GM23338 (cell line): ENCODE measurements around the gene FDXACB1. TPM values are rescaled to one million over a fixed set of nuclear protein-coding genes. Genes with fewer than 3 reads are reported as not detected.

Experiments used
- polyA plus RNA-seq: library from polyadenylated mRNA; unstranded; fragments of >200 nt; fragmentation: Nextera tagmentation; extraction: Ambion mirVana; gene quantifications from 2 replicates; pipeline ENCODE4 v1.2.1, GENCODE V29; 2016
- small RNA-seq: library from RNA; depleted of rRNA; stranded (forward); fragments of <200 nt; gene quantifications from one replicate; pipeline ENCODE3, GENCODE V24; 2014; ENCODE audit warnings: low replicate concordance
- total RNA-seq: library from RNA; depleted of rRNA; stranded (reverse); fragments of >200 nt; shearing (Covaris generic); gene quantifications from 2 replicates; pipeline ENCODE4 v1.2.3, GENCODE V29; 2014; rRNA removed

Gene FDXACB1
- total and polyA plus RNA-seq, 2 experiments from 2014 or later = 1.6 to 2.4 TPM

Small RNAs within 50 kb of the gene (small RNA-seq; reads per million reads assigned to genes)
- gene C11orf52 = not detected
- gene GNG5P3 = not detected
- gene RNA5SP351 = not detected
- gene RPL37AP8 = 0.32 reads per million, percentile 16 among the genes with 10 or more reads in this experiment

Other genes starting within 250 kb of the FDXACB1 start
- 75.3 and 82.0 TPM in 2 replicates for gene PPP2R1B, start 112.8 kb downstream of the FDXACB1 start, total RNA-seq
- 15.9 and 18.5 TPM in 2 replicates for gene PPP2R1B, start 112.8 kb downstream of the FDXACB1 start, polyA plus RNA-seq
- gene ALG9, start 7.6 kb downstream of the FDXACB1 start, total RNA-seq = 20.2 and 31.1 TPM in 2 replicates
- 24.8 and 25.4 TPM in 2 replicates for gene ALG9, start 7.6 kb downstream of the FDXACB1 start, polyA plus RNA-seq
- 9.9 and 15.8 TPM in 2 replicates for gene CFAP68, start 376 bp upstream of the FDXACB1 start, total RNA-seq
- gene CFAP68, start 376 bp upstream of the FDXACB1 start, polyA plus RNA-seq = 52.8 and 55.8 TPM in 2 replicates
- gene CRYAB, start 32.6 kb upstream of the FDXACB1 start, total RNA-seq = 6.1 and 6.8 TPM in 2 replicates
- gene CRYAB, start 32.6 kb upstream of the FDXACB1 start, polyA plus RNA-seq = 8.4 and 9.6 TPM in 2 replicates
- gene HSPB2, start 33.6 kb upstream of the FDXACB1 start, total RNA-seq = 1.0 and 3.5 TPM in 2 replicates
- gene HSPB2, start 33.6 kb upstream of the FDXACB1 start, polyA plus RNA-seq = 2.2 and 2.6 TPM in 2 replicates
- gene C11orf52, start 39.7 kb upstream of the FDXACB1 start, total RNA-seq = 1.0 TPM in 1 of 2 replicates, not detected in the other
- 4.1 and 4.7 TPM in 2 replicates for gene C11orf52, start 39.7 kb upstream of the FDXACB1 start, polyA plus RNA-seq
- gene DIXDC1, start 58.2 kb upstream of the FDXACB1 start, total RNA-seq = 17.2 and 18.1 TPM in 2 replicates
- 9.4 and 9.6 TPM in 2 replicates for gene DIXDC1, start 58.2 kb upstream of the FDXACB1 start, polyA plus RNA-seq
- gene DLAT, start 146.2 kb upstream of the FDXACB1 start, total RNA-seq = 58.4 and 66.5 TPM in 2 replicates
- gene DLAT, start 146.2 kb upstream of the FDXACB1 start, polyA plus RNA-seq = 25.2 and 31.8 TPM in 2 replicates
- 0.16 and 0.80 TPM in 2 replicates for gene PIH1D2, start 194.9 kb upstream of the FDXACB1 start, total RNA-seq
- 0.89 and 1.4 TPM in 2 replicates for gene PIH1D2, start 194.9 kb upstream of the FDXACB1 start, polyA plus RNA-seq
- gene NKAPD1, start 195.1 kb upstream of the FDXACB1 start, total RNA-seq = 14.6 and 18.5 TPM in 2 replicates
- gene NKAPD1, start 195.1 kb upstream of the FDXACB1 start, polyA plus RNA-seq = 36.3 and 40.6 TPM in 2 replicates
- 52.4 and 53.9 TPM in 2 replicates for gene TIMM8B, start 207.6 kb upstream of the FDXACB1 start, total RNA-seq
- 251 and 281 TPM in 2 replicates for gene TIMM8B, start 207.6 kb upstream of the FDXACB1 start, polyA plus RNA-seq
- 127 and 157 TPM in 2 replicates for gene SDHD, start 207.7 kb upstream of the FDXACB1 start, total RNA-seq
- gene SDHD, start 207.7 kb upstream of the FDXACB1 start, polyA plus RNA-seq = 149 and 163 TPM in 2 replicates